HG03103 (cell line): ENCODE measurements around the gene RASGRP1.

Experiments used
- ATAC-seq: cut with Tn5 transposase; IDR thresholded peaks from one replicate; pipeline ENCODE4 v1.9.1; 2021; ENCODE audit warnings: low read depth; ENCODE audit not compliant: unreplicated experiment

Gene RASGRP1

GRCh38 chr15:38509152-38509551, 55.5 kb downstream of the RASGRP1 start:
- no peak for ATAC-seq

- ATAC-seq: peak; percentile 66
These were observed 56.0 kb downstream of the RASGRP1 start for GRCh38 chr15:38508647-38509046.

DNA sequence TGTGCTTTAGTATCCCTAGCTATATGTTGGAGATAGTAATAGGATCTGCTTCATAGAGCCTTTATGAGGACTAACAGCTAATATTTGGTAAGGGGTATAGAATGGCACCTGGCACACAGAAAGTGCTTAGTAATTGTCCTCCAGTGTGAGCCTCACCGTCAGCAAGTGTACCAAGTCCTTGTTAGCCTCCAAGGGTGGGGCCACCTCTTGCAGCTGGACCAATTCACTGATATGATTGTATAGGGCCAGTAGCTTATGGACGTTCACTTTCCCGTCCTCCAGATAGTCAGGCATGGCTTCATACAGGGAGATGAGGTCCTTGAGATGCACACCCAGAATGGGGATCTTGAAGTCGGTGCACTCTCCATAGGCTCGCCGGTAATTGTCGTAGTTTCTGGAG, 57.0 kb downstream of the RASGRP1 start:
- ATAC-seq: no peak

- ATAC-seq: no peak
These were observed 57.6 kb downstream of the RASGRP1 start for GRCh38 chr15:38506997-38507396.

GRCh38 chr15:38504680-38505467, 59.7 kb downstream of the RASGRP1 start:
- no peak for ATAC-seq

- no peak for ATAC-seq
These were observed 61.1 kb downstream of the RASGRP1 start for GRCh38 chr15:38503496-38503895.

DNA sequence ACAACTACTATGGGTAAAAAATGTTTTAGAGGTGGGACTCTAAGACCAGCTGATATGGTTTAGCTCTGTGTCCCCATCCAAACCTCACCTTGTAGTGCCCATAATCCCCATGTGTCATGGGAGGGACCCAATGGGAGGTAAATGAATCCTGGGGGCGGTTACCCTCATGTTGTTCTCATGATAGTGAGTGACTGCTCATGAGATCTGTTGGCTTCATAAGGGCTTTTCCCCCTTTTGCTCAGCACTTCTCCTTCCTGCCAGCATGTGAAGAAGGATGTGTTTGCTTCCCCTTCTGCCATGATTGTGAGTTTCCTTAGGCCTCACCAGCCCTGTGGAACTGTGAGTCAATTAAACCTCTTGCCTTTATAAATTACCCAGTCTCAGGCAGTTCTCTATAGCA, 65.0 kb downstream of the RASGRP1 start:
- ATAC-seq: no peak

DNA sequence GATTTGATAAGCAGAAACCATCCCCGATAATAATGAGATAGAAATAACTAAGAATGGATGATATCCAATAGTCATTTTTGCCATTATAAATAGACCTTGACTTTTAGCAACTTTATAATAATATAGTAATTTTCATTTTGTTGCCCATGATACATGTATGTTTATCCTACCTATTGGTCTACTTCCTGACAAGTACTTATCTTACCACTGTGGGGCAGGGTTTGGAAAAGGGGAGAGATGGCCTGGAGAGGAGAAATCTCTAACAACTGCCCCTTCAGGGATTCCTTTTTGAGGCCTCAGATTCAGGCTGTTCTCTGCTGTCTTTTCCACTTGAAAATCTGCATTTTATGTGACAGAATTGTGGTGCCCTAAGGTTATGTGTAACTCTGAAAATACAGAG, 68.5 kb downstream of the RASGRP1 start:
- ATAC-seq: no peak

DNA sequence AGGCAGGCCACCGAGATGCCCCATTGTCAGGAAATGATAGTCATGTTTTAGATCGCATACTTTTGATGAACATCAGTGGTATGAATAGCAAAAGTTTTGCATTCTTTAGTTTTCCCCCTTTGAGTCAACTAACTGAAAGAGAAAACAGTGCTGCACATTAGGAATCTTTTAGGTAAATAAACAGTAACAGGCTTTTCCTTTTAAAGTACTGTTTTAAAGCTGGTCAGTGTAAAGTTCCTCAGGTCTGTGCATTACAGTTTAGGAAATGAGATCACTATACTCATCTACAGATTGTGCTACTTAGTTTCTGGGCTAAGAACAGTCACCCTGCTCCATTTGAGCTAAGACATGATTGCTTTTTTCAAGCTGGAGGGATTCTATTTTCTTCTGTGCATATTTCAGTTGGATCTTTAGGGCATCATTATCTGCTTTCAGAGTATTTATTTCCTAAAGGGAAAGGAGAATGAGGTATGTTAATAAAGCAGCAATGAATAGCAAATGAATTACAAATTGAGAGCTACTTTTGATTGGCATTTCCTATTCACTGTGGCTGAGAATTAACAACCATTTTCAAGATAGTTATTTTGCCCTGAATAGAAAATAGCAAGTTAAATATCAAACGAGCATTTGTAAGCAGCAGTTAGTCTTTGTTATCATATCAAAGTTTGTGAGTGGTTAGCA, 74.2 kb downstream of the RASGRP1 start:
- no peak for ATAC-seq

DNA sequence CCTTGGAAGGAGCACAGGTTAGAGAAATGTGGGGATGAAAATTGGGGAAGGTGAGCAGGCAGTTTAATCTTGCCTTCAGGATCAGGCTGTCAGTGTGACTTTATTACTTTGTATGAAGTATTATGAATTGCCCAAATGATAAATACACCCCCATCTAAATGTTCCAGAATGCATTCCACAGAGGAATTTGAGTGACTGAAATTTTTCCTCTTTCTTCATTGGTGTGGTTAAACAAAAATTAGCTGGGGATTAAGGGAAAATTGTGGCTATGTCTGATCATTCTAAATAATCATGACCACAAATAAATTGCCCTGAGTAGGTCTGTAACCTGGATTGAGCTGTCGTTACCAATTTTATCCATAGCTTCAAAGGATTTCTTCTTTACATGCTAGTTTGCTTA, 77.2 kb downstream of the RASGRP1 start:
- ATAC-seq: no peak

- no peak for ATAC-seq
These were observed 77.7 kb downstream of the RASGRP1 start for GRCh38 chr15:38486936-38487335.

DNA sequence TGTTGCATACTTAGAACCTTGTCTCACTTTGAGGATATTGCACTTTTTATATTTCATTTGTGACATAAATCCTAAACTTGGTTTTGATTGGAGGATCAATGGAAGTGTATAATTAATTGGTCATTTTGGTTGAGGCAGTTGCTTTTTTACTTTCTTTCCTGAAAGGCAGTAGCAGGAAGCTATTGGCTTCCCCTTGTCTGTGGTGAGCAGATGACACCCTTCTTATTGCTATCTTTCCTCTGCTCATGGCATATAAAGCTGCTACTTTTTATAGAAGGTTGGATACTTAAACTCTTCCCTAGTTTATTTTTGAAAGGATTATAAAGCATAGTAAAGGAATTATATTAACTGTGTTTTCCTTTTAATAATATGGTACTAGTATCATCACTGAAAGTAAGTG, 82.0 kb downstream of the RASGRP1 start:
- no peak for ATAC-seq

DNA sequence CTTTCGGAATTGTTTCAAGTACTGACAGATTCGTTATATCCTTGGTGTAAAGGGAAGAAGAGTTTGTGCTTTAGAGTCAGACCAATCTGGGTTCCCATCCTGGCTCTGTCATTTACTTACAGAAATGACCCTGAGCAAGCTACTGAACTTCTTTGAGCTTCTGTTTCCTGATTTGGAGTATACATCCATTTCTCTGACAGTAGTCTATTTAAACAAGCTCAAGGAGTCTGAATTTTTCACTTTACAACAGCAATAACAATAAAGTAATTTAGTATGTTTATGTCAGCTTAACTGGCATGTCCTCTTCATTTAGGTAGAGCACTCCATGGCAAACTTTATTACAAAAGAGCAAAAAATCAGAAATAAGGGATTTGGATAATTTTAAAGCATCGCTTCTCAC, 82.9 kb downstream of the RASGRP1 start:
- ATAC-seq: no peak

DNA sequence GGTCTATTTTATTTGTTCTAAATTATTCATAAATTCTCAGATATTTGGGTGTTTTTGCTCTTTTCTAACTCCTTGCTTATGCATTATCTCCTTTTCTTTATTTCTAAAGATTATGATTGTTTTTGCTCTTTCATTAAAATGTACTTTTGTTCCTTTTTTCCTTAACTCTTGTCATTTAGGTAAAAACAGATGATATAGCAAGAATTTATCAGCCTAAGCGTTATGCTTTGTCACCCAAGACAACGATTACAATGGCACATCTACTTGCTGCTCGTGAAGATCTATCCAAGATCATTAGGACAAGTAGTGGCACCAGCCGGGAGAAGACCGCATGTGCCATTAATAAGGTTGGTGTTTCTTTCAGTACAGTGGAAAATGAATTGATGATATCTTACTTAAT, 83.5 kb downstream of the RASGRP1 start:
- ATAC-seq: no peak

DNA sequence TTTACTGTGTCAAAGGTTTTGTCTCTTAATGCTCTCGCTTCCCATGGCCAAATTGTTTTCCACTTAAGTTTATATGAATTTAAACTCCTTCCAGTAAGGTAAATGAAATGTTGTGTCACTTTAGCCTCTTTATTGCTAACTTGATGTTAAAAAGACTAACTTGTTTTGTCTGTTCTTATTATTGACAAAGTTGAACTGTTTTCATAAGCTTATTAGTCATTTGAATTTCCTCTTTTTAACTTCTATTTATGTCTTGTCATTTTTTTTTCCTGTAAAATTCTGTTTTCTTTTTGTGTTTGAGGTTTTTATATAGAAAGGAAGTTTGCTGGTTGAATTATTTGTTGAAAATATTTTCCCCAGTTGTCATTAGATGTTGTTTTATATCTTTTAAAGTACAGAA, 84.9 kb downstream of the RASGRP1 start:
- ATAC-seq: no peak

DNA sequence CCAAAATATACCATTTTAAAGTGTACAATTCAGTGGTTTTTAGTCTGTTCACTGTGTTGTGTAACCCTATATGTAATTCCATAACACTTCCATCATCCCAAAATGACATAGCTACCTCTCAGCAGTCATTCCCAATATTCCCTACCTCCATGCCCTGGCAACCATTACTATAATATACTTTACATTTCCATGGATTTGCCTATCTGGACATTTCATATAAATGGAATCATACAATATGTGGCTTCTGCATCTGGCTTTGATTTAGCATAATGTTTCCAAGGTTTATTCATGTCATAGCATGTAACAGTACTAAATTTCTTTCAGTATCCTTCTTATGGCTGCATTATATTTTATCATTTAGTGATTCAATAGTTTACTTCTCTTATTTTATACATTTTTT, 85.3 kb downstream of the RASGRP1 start:
- no peak for ATAC-seq

DNA sequence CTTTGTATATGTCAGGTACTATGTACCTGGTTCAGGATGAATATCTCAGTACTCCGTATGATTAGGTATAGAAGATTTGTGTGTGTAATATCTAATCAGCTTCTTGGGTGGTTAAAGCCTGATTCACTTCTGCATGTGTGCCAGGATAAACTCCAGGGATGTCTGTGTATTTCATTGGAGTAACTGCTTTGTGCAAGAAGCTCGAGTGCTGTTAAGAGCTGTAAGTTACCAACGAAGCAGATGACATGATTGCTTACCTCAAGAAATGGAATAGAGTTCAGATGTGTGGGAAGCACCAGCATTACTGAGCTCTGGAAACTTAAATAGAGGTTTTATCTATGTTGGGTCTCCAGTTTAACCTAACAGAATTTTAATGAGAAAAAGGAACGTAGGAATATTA, 87.0 kb downstream of the RASGRP1 start:
- ATAC-seq: no peak

- no peak for ATAC-seq
These were observed 88.5 kb downstream of the RASGRP1 start for GRCh38 chr15:38476120-38476519.

DNA sequence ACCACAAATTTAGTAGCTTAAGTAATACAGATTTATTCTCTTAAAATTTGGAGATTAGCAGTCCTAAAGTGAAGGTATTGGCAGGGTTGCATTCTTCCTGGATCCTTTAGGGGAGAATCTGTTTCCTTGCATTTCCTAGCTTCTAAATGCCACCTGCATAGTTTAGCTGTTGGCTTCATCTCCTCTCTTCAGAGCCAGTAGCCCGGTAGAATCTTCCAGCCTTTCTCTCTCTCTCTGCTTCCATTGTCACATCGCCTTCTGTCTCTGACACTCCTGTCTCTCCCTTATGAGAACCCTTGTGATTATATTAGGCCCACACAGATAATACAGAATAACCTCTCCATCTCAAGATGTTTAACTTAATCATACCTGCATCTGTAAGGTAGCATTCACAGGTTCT, 89.3 kb downstream of the RASGRP1 start:
- no peak for ATAC-seq

GRCh38 chr15:38474155-38474757, 90.4 kb downstream of the RASGRP1 start:
- peak; percentile 97 for ATAC-seq

DNA sequence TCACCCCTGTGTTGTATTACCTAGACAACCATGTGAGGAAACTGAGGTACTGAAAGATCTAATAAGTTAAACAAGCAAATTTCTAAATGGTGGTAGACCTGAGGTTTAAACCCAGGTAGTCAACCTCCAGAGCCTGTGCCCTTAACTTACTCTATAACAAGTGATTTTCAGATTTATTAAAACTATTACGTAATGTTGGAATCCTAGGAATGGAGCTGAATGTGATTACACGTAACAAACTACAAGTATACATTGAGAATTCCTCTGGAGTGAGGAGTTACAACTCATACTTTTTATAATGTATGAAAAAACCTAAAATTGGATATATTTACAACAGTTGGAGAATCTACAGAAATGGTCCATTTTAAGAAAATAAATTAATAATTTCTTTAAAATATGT, 92.6 kb downstream of the RASGRP1 start:
- ATAC-seq: no peak

GRCh38 chr15:38470816-38471215, 93.8 kb downstream of the RASGRP1 start:
- no peak for ATAC-seq
